ENCODE results near the gene KLHL24. TPM values are rescaled to one million over a fixed set of nuclear protein-coding genes. Genes with fewer than 3 reads are reported as not detected.

The KLHL24 gene, protein sequence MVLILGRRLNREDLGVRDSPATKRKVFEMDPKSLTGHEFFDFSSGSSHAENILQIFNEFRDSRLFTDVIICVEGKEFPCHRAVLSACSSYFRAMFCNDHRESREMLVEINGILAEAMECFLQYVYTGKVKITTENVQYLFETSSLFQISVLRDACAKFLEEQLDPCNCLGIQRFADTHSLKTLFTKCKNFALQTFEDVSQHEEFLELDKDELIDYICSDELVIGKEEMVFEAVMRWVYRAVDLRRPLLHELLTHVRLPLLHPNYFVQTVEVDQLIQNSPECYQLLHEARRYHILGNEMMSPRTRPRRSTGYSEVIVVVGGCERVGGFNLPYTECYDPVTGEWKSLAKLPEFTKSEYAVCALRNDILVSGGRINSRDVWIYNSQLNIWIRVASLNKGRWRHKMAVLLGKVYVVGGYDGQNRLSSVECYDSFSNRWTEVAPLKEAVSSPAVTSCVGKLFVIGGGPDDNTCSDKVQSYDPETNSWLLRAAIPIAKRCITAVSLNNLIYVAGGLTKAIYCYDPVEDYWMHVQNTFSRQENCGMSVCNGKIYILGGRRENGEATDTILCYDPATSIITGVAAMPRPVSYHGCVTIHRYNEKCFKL
- total RNA-seq: 82.8 TPM
- long read RNA-seq, full-length matches to known transcripts: 29 of 75 reads
- long read RNA-seq, partial matches to known transcripts: 19 of 75 reads
- long read RNA-seq, other reads (novel, unspliced or antisense): 27 of 75 reads

DNA sequence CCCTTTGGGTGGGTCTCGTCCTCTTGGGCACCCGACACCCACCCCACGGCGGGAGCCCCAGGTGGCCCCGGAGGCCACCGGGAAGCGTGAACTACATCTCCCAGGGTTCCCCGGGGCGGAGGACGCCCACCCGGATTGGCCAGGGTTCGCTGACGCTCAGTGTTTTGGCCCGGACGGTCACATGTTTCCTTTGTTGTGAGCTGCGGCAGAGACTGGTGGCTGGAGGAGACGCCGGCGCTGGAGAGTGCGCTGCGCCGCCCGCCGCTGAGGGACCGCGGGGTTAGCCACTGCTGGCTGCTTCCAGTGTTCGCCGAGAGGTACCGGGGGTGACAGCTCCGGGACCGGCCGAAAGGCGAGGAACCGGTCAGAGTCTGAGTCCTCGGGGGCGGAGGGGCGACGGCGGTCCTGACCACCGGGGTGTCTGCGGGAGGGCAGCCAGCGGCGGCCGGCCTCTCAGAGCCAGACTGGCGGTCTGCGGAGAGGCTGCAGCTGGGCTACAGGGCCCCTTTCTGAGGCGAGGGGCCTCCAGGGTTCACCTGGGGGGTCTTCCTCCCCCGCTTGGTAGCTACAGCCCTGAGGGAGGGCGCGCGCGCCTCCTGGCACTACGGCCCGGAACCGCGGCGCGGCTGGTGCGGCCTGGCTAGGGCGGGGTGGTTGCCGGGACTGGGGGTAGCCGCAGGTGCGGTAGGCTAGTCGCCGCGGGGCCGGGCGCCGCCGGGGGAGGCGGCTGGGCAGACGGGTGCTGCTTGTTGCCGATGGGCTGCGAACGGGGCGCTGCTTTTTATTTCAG, at the start of gene KLHL24:
Gene KLHL24 (plus strand): TSS at position 193 of the 790 bp plus-strand sequence. CDS start 14,734 bp downstream, outside the sequence.
- ATAC-seq (peak; percentile 94), DNase-seq (peak; percentile 96)
- TF ChIP-seq, protein P1, sequence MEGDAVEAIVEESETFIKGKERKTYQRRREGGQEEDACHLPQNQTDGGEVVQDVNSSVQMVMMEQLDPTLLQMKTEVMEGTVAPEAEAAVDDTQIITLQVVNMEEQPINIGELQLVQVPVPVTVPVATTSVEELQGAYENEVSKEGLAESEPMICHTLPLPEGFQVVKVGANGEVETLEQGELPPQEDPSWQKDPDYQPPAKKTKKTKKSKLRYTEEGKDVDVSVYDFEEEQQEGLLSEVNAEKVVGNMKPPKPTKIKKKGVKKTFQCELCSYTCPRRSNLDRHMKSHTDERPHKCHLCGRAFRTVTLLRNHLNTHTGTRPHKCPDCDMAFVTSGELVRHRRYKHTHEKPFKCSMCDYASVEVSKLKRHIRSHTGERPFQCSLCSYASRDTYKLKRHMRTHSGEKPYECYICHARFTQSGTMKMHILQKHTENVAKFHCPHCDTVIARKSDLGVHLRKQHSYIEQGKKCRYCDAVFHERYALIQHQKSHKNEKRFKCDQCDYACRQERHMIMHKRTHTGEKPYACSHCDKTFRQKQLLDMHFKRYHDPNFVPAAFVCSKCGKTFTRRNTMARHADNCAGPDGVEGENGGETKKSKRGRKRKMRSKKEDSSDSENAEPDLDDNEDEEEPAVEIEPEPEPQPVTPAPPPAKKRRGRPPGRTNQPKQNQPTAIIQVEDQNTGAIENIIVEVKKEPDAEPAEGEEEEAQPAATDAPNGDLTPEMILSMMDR (IDR thresholded peaks at IDR 0.05): peak; percentile 7
- peak within 1 kb of the TSS; percentile 99 for H3K27ac ChIP-seq
- no peaks in the 10 kb centered on the region for H3K36me3 ChIP-seq
- peak within 1 kb of the TSS; percentile 100 for H3K4me3 ChIP-seq
- peaks cover 29% of the 10 kb centered on the region for H3K4me1 ChIP-seq
- H3K27me3 ChIP-seq: no peaks in the 10 kb centered on the region
- H3K9me3 ChIP-seq: no peaks in the 10 kb centered on the region
- intact Hi-C loops (cut with DNase I): no loop called here

GRCh38 chr3:183586477-183586876, 48.9 kb upstream of the KLHL24 start:
- ATAC-seq: no peak
- DNase-seq: no peak
- no peak overlapping the region for H3K27ac ChIP-seq

GRCh38 chr3:183587336-183587735, 48.1 kb upstream of the KLHL24 start:
- Histone ChIP-seq H3K36me3 (no peaks in the 10 kb centered on the region), H3K4me3 (no peak overlapping the region), H3K9me3 (no peaks in the 10 kb centered on the region), H3K27ac (no peak overlapping the region), H3K27me3 (no peaks in the 10 kb centered on the region), H3K4me1 (peaks cover 28% of the 10 kb centered on the region)
- peak; percentile 72 for ATAC-seq
- no peak for DNase-seq
- intact Hi-C loops (cut with DNase I): no loop called here
- TF ChIP-seq, protein P1 (IDR thresholded peaks at IDR 0.05): no peak

More at GRCh38 chr3:183586477-183586876, 48.9 kb upstream of the KLHL24 start:
- Histone ChIP-seq H3K4me3 (no peak overlapping the region), H3K36me3 (no peaks in the 10 kb centered on the region), H3K4me1 (peaks cover 28% of the 10 kb centered on the region), H3K9me3 (no peaks in the 10 kb centered on the region), H3K27me3 (no peaks in the 10 kb centered on the region)
- intact Hi-C loops (cut with DNase I): no loop called here
- TF ChIP-seq, protein P1 (IDR thresholded peaks at IDR 0.05): no peak

DNA sequence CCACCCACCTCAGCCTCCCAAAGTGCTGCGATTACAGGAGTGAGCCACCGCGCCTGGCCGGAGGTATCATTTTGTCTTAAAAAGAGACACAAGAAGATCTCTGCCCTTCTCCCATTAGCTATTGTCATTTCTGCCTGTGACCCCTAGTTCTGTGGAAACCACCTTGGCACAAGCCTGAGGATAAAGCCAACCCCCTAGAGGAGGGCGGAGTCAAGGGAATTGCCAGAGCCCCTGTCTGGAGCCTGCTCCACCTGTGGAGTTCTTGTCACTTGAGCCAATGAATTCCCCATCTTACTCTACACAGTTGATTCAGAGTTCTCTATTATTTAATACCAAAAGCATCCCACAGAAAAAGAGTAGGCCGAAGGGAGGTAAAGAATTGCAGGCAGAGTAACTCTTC, 45.0 kb upstream of the KLHL24 start:
- no peaks in the 10 kb centered on the region for H3K36me3 ChIP-seq
- ATAC-seq (no peak), DNase-seq (no peak)
- no peak overlapping the region for H3K4me3 ChIP-seq
- no peaks in the 10 kb centered on the region for H3K27me3 ChIP-seq
- H3K4me1 ChIP-seq: peaks cover 14% of the 10 kb centered on the region
- TF ChIP-seq, protein P1 (IDR thresholded peaks at IDR 0.05): no peak
- no peaks in the 10 kb centered on the region for H3K9me3 ChIP-seq
- H3K27ac ChIP-seq: no peak overlapping the region
- intact Hi-C loops (cut with DNase I): no loop called here

DNA sequence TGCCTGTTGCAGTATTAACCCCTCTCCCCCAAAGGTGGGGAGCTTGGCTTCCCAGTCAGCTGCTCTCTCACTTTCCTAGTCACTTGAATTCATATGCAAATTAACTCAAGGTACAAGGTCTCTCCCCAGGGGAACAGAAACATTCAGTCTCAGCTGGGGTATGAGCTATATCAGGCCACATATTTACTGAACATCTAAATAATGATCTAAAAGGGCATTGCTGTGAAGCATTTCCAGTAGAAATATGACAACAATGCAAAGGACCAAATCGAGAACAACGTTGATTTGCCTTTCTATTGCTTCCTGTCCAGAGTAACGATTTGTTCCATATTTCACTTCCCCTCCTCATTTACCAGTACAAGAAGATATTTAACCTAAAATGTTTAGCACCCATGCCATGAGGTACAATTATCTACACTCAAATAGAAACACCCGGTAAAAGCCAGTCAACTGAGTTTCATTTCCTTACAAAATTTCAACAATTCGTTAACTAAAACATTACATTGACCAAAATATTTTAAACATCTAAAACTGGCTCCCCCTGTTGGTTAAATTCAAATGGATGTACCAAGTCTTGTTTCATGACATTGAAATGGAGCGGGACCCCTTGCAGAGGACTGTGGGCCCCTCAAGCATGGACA, 43.4 kb upstream of the KLHL24 start:
- Histone ChIP-seq H3K27ac (no peak overlapping the region), H3K36me3 (no peaks in the 10 kb centered on the region), H3K27me3 (no peaks in the 10 kb centered on the region), H3K9me3 (no peaks in the 10 kb centered on the region), H3K4me1 (peaks cover 8% of the 10 kb centered on the region), H3K4me3 (no peak overlapping the region)
- no peak for DNase-seq
- intact Hi-C loops (cut with DNase I): no loop called here
- ATAC-seq: no peak
- TF ChIP-seq, protein P1 (IDR thresholded peaks at IDR 0.05): peak; percentile 36

Measured in upper lobe of right lung (tissue), 1 donor.